Measurements from ENCODE around the gene RTN4IP1. TPM values are rescaled to one million over a fixed set of nuclear protein-coding genes. Genes with fewer than 3 reads are reported as not detected.
"Not testable (repeated sequence)": the region's sequence is repeated elsewhere in the genome, so short reads cannot be mapped to it uniquely, and the experiment has no call there.

Gene RTN4IP1
- total RNA-seq, 1 experiment from 2014 or later, result 11.3 TPM

DNA sequence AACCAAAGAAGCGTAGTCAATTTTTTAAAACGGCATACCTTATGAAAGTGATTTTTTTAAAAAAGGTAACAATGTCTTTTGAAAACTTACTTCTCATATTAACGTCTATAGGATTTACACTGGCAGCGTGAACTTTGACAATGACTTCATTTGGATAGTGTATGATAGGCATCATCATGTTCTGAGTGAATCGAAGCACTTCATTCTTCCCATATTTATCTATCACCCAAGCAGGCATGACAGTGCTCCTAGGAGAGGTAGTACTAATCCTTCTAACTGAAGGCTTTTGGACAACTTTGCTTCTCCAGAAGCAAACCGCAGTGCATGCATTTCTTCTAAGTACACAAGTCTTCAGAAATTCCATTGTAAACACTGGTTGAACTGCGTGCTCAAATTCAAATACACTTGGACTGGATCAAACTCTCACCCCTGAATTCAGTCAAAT, 618 bp downstream of the RTN4IP1 start:
- no peak for DNase-seq (ENCODE audit: low read depth)

DNA sequence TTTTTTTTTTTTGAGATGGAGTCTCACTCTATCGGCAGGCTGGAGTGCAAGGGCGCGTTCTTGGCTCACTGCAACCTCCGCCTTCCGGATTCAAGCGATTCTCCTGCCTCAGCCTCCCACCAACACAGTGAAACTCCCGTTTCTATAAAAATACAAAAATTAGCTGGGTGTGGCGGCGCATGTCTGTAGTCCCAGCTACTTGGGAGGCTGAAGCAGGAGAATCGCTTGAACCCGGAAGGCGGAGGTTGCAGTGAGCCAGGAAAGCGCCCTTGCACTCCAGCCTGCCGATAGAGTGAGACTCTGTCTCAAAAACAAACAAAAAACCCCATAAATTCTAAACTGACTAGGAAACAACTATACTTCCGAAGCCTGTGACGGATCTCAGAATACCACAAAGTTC, 1.5 kb downstream of the RTN4IP1 start:
- DNase-seq (ENCODE audit: low read depth), result not testable (repeated sequence)

DNA sequence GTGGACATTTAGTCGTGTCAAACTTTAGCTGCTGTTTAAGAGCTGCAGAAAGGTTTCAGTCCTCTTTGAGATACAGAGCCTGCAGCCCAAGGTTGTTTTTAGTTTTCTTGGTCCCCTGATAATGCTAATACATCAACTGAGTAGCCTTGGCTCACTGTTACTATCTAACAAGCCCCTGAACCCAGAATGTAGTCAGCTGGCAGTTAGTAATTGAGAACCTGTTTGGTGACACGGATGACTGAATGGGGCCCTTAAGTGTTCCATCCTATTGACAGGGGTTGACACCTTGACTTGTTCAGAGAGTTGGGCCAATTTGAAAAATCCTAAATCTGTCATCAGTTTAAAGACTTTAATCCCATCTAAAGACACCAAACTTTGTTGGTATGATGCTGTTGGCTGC, 2.8 kb downstream of the RTN4IP1 start:
- no peak for DNase-seq (ENCODE audit: low read depth)

GRCh38 chr6:106623039-106623438, 6.3 kb downstream of the RTN4IP1 start:
- no peak for DNase-seq (ENCODE audit: low read depth)

GRCh38 chr6:106622412-106622811, 6.9 kb downstream of the RTN4IP1 start:
- DNase-seq (ENCODE audit: low read depth), result no peak

DNA sequence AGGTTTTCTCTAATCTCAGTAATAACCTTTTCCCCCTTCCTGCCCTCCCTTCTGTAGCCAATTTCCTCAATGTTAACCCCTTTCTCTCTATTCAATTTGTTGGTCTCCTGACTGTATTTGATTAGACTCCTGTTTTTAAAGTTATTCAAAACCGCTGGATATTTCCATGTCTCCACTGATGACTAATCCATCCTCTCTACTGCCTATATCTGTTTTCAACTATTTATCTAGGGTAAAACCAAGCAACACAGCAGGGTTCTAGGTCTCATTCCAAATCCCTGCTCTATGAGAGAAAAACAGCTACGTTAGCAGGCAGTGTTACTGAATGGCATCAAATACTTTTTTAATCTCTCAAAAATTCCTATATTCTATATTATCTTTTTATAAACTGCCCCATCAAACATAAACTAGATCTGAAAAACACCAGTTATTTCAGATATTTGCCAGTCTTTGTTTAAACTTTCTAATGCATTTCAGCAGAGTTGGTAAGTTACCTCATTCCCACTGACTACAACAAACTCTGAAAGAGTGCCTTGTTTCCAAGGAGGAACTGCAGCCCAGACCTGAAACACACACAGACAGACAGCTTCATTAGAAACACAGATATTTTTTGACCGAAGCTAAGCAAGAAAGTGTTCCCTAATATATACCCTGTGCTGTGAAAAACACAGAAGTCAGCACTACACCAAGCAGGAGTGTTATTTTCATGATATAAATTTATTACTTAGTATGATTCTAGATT, 8.2 kb downstream of the RTN4IP1 start:
- peak; percentile 33 for DNase-seq (ENCODE audit: low read depth)

DNA sequence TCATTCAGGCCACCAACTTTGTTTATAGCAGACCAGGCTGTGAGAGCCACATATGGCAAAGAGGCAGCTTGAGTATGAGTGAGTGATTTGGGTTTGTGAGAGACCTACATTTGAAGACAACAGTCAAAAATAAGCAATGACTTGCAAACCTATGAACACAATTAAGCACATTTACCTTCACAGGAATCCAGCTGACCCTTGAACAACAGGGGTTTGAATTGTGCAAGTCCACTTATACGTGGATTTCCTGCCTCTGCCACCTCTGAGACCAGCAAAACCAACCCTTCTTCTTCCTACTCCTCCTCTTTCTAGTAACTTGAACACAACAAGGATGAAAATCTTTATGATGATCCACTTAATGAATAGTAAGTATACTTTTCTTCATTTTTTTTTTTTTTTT, 10.1 kb downstream of the RTN4IP1 start:
- DNase-seq (ENCODE audit: low read depth), result no peak

DNA sequence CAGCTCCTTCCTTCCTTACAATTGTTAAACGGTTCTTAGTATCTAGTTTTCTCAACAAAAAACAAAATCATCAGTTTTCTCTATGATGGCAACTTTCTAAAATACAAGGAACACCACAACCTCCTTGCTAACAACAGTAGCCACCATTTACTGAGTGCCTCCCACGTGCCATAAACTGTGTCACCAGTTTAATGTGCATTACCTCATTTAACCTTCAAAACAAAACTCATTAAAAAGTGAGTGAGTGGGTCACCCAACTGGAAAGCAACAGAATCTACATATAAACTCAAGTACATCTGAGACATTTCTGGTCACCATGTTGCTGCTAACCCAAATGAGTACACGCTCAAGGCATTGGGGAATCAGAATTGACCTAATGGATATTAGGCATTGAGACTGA, 11.0 kb downstream of the RTN4IP1 start:
- no peak for DNase-seq (ENCODE audit: low read depth)

DNA sequence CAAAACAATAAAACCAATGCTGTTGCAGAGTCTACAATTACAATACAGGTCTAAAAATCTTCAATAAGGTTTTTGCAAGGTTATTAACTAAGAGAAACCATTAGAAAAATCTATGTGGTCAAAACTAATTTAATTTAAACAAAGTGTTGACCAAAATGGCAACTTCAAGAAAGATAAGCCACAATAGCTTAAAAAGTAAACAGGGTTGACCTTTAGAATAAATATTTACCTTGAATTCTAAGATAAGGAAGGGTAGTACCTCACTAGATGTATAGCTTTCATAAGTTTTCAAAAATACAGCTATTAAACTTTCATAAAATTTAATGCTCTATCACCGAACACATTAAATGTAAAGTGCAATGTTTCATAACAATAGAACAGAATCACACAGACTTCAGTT, 11.4 kb downstream of the RTN4IP1 start:
- DNase-seq (ENCODE audit: low read depth), result no peak

- DNase-seq (ENCODE audit: low read depth), result no peak
Measured at GRCh38 chr6:106617302-106617701, 12.0 kb downstream of the RTN4IP1 start.

DNA sequence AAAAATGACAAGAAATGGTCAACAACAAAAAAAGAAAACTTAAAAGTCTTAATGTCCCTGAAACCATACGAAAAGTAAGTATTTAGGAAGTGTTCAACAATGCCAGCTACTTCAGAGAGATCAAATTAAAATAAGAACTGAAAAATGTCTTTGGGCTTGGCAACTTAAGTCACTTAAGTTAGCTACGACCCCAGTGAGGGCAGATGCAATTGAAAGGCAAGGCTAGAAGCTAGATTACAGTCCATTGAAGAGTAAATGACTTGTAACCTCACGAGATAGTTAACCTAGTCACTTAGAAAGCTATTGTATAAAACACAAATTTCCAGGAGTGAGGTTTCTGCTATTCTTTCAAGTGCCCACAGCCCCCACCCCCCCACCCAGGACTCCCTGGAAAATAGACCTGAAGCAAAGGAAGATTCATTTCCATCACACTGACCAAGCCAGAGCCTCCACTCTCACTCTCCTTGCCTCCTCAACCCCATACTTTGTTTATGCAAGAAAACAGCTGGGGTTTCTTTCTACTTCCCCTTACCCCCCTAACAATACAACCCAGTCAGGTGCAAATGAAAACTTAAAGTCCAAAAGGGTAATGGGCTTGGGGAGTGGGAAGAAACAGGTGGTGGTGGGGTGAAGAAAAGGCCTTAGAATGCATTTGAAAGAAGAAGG, 14.6 kb downstream of the RTN4IP1 start:
- no peak for DNase-seq (ENCODE audit: low read depth)

- DNase-seq (ENCODE audit: low read depth), result no peak
Measured at GRCh38 chr6:106614166-106614565, 15.1 kb downstream of the RTN4IP1 start.

DNA sequence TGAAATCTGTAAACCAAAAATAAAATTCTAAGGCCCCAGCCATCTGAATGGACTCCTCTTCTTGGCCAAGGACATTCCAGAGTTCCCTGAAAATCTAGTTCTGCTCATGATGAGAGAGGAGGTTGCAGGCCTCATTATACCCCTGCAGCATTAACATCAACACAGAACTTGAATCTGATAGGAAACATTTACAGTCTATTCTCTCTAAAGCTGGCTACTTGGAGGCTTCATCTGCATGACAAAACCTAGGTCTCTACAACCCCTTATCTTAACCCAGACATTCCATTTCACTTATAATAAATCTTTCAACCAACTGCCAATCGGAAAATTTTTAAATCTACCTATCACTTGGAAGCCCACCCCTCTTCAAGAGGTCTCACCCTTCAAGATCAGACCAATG, 15.7 kb downstream of the RTN4IP1 start:
- DNase-seq (ENCODE audit: low read depth), result no peak

DNA sequence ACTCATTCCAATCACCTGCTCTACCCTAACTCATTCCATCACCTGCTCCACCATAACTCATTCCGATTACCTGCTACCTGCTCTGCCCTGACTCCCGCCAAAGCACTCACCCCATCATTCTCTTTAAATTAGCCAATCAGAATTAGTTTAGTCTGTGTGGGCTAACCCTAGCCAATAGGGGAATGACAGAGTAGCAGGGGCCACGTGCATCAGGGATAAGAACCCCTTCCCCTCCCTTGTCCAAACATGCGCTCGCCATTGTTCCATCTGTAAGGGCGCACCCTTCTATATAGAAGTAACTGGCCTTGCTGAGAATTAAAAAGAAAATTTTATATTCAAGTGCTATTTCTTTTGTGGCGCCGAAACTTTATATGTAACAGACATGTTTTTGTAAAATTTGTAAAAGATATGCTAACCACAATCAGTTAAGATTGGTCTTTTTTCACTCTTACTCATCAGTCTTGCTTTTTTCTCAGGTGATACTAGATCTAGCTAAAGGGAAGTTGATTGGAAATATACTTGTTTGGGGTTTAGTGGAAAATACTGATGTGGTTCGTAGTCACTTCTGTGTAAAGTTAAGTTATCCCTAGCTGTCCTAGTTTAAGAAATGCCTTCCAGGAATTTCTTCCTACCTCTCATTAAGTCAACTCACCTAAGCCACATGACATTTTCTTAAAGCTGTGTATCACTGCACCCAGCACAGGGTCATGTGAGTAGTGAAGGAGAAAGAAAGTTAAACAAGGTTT, 16.5 kb downstream of the RTN4IP1 start:
- no peak for DNase-seq (ENCODE audit: low read depth)

DNA sequence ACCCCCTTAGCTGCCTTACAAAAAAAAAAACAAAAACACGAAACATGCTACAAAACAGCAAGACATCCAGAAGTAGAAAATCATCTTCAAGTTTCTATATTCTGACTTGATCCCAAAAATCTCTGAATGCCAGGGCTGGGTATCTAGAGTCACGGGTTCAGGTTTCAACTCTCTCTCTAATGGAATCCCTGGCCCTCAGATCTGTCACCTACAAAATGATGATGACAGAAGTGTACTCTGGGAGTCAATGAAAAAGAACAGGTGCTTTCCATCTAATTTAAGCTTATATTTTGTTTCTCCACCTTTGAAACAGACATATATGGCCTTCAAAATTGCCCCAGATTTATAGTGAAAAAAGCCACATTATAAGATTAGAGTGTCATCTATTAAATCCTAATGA, 18.3 kb downstream of the RTN4IP1 start:
- no peak for DNase-seq (ENCODE audit: low read depth)

DNA sequence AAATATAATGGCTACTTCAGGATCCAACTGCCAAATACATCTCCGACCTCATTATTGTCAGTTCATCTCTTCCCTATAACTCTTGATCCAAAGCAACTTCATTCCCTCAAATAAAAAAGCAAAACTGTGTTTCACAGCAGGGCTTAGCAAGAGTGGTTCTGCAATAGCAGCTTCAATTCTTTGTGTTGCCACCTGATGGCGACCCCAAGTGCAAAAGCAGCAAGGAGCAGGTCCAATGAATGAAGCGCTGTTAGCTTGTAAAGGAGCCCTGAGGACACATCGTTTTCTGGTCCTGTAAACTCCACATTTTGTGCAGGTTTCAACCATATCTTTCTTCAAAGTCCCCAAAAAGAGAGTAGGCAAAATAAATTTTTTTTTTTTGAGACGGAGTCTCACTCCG, 19.6 kb downstream of the RTN4IP1 start:
- no peak for DNase-seq (ENCODE audit: low read depth)

GRCh38 chr6:106608080-106608668, 21.1 kb downstream of the RTN4IP1 start:
- peak; percentile 65 for DNase-seq (ENCODE audit: low read depth)

DNA sequence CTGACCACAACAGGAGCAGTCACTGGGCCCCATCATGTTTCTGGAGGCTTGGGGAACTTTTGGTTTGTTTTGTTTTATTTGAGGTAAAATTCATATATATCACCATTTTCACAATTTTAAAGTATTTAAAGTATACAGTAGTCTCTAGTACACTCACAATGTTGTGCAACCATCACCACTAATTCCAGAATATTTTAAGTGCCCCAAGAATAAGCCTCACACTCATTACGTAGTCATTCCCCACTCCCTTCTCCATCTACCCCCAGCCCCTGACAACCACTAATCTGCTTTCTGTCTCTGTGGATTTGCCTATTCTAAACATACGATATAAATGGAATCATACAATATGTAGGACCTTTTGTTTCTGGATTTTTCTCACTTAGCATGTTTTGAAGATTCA, 29.0 kb downstream of the RTN4IP1 start:
- no peak for DNase-seq (ENCODE audit: low read depth)

- no peak for DNase-seq (ENCODE audit: low read depth)
Measured at GRCh38 chr6:106599440-106599839, 29.9 kb downstream of the RTN4IP1 start.

DNA sequence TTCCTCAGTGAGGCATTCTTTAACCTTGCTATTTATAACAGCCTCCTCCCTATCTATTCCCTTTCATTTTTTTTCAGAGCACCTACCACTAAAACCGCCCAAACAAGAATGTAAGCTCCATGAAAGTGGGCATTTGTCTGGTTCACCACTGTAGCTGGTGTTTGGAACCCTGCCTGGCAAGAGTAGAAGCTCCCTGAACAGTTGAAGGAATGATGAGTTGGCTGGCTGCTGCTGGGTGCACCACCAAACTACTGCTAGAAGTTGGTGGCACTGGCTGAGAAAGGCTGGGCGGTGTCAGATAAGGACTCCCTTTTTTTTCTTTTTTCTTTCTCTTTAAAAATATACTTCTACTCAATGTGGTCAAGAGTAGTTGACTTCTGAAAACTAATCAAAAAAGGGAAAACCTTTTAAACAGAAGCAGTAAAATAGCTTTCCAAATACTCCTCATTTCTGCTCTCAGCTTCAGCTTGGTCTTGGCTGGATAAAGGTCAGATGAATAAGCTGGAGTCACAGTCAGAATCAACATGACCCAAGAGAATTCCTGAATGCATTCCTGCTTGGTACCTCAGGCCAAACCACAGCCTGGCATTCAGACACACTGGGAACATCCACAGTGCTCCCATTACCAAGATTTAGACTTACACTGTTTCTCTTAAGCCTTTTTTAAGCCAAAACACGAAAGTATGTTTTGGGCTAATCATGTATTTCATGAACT, 38.0 kb downstream of the RTN4IP1 start:
- DNase-seq (ENCODE audit: low read depth), result peak; percentile 86

- not testable (repeated sequence) for DNase-seq (ENCODE audit: low read depth)
Measured at GRCh38 chr6:106588937-106589336, 40.4 kb downstream of the RTN4IP1 start.

Measured in HT1080 (cell line).